ENCODE measurements around the gene KLHL30.

DNA sequence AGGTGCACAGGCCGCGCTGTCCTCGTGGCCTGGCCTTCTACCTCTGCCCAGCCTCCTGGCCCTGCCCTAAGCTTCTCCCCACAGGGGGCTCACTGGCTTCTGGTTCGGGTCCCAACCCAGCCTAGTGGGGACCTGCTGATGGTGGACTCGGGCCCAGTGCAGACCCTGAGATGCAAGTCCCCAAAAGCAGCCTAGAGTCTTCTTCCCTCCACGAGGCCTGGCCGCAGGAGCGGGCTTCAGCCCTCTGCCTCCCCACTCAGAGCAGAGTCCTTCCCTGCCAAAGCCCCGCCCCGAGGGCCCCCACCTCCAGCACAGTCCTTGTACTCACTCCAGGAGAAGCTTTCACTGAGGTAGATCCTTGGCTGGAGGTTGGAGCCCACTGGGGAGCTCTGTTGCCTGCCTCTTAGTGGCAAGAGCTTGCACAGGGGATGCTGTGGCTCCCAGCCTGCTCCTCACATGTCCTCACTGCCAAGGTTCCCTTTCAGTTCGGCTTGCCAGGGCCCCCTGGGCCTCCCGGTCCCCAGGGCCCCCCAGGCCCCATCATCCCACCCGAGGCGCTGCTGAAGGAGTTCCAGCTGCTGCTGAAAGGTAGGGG is 23.9 kb downstream of the KLHL30 start:
- TF ChIP-seq, protein P1, sequence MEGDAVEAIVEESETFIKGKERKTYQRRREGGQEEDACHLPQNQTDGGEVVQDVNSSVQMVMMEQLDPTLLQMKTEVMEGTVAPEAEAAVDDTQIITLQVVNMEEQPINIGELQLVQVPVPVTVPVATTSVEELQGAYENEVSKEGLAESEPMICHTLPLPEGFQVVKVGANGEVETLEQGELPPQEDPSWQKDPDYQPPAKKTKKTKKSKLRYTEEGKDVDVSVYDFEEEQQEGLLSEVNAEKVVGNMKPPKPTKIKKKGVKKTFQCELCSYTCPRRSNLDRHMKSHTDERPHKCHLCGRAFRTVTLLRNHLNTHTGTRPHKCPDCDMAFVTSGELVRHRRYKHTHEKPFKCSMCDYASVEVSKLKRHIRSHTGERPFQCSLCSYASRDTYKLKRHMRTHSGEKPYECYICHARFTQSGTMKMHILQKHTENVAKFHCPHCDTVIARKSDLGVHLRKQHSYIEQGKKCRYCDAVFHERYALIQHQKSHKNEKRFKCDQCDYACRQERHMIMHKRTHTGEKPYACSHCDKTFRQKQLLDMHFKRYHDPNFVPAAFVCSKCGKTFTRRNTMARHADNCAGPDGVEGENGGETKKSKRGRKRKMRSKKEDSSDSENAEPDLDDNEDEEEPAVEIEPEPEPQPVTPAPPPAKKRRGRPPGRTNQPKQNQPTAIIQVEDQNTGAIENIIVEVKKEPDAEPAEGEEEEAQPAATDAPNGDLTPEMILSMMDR (IDR thresholded peaks at IDR 0.05): no peak
- no peak for TF ChIP-seq POLR2A (IDR thresholded peaks at IDR 0.05)
